CD4-positive, alpha-beta T cell treated with Interleukin-17A for 4 hours (primary cell): ENCODE results near the gene DOC2A.
"Not testable (repeated sequence)": the region's sequence is repeated elsewhere in the genome, so short reads cannot be mapped to it uniquely, and the experiment has no call there.

Experiments used
- DNase-seq: peaks from one replicate; pipeline ENCODE4 v3.0.0-alpha.2; 2020; ENCODE audit warnings: mixed read lengths

Gene DOC2A

GRCh38 chr16:29963021-29963743, 47.6 kb downstream of the DOC2A start:
- DNase-seq, result no peak

GRCh38 chr16:29962344-29962994, 48.4 kb downstream of the DOC2A start:
- peak; percentile 9 for DNase-seq

GRCh38 chr16:29961479-29962343, 49.1 kb downstream of the DOC2A start, which contains the start of gene TMEM219:
Gene TMEM219, plus strand, starts transcription at chr16:29962079. Its CDS starts 1,065 bp downstream, at chr16:29963144.
- DNase-seq, result peak; percentile 94

GRCh38 chr16:29961127-29961478, 49.7 kb downstream of the DOC2A start:
- DNase-seq, result no peak

- not testable (repeated sequence) for DNase-seq
Observed at GRCh38 chr16:29959821-29960220, 51.0 kb downstream of the DOC2A start.

GRCh38 chr16:29959293-29959692, 51.5 kb downstream of the DOC2A start:
- DNase-seq, result no peak

- no peak for DNase-seq
Observed at GRCh38 chr16:29958756-29959155, 52.1 kb downstream of the DOC2A start.
